Transverse colon (tissue), 4 donors: ENCODE results near the gene HOXB5. TPM values are rescaled to one million over a fixed set of nuclear protein-coding genes. Genes with fewer than 3 reads are reported as not detected.

ENCODE experiments used
- DNase-seq: peaks from one replicate; pipeline ENCODE4 v3.0.0-alpha.2; 2019
- H3K27ac ChIP-seq, 4 donors: fragments of 200-600 bp; sonication (generic); 2 replicates each; pipeline ENCODE4 v1.5.1; 2016 to 2018; ENCODE audit warnings: inconsistent platforms in 4 of 4
- H3K27me3 ChIP-seq: fragments of 200-600 bp; sonication (generic); 2 replicates; pipeline ENCODE4 v1.5.1; 2017; ENCODE audit warnings: inconsistent platforms
- H3K36me3 ChIP-seq, 4 donors: fragments of 200-600 bp; sonication (generic); 2 replicates each; pipeline ENCODE4 v1.5.1; 2017 to 2019; ENCODE audit warnings: inconsistent platforms in 4 of 4
- H3K4me1 ChIP-seq, 4 donors: fragments of 200-600 bp; sonication (generic); 2 replicates each; pipeline ENCODE4 v1.5.1; 2017 to 2020; ENCODE audit warnings: inconsistent platforms in 4 of 4
- H3K4me3 ChIP-seq, 4 donors: fragments of 200-600 bp; sonication (generic); 1 replicate in 1 of 4; 2 replicates in 3 of 4; pipeline versions ENCODE4 v1.5.1 to v1.6.1; 2017 to 2019; ENCODE audit warnings: inconsistent platforms in 4 of 4
- H3K9me3 ChIP-seq, 2 donors: fragments of 200-600 bp; sonication (generic); 2 replicates each; pipeline ENCODE4 v1.5.1; 2017 to 2019; ENCODE audit warnings: inconsistent platforms in 2 of 2
- EP300 ChIP-seq: sonication (generic); formaldehyde crosslinking; IDR thresholded peaks from one replicate; pipeline ENCODE4 v1.6.1; 2017; ENCODE audit warnings: antibody characterized with exemption, low read depth
- POLR2A ChIP-seq: fragments of 450-650 bp; IDR thresholded peaks from one replicate; pipeline ENCODE4 v1.6.1; 2016; ENCODE audit warnings: antibody characterized with exemption, mild to moderate bottlenecking, moderate library complexity
- POLR2AphosphoS5 ChIP-seq, 3 donors: sonication (generic); formaldehyde crosslinking; IDR thresholded peaks; one replicate each; pipeline ENCODE4 v1.6.1; 2016; ENCODE audit warnings: antibody characterized with exemption in 3 of 3
- WGBS, 2 donors: methylation state at CpG; one replicate each; pipeline ENCODE4 v1.1.5; 2018; ENCODE audit warnings: low coverage in 1 of 2; 5-methylcytosine and 5-hydroxymethylcytosine counted together
- in situ Hi-C, 4 donors: fragments of 200-750 bp; cut with MboI; loops; one replicate each; pipeline versions ENCODE4 v1.15.0 to v1.15.1; 2017; ENCODE audit warnings: low sequenced_read_pairs in 3 of 4, low pct_ligation_motif_present in 1 of 4, low pct_unique_long_range_greater_than_20kb in 1 of 4
- intact Hi-C: fragments of 100-400 bp; cut with DNase I; formaldehyde crosslinking; loops from one replicate; pipeline ENCODE4 v1.15.1; 2023; ENCODE audit warnings: low total_unique reads
- total RNA-seq, 4 donors: library from RNA; depleted of rRNA; stranded (reverse); fragments of >200 nt; gene quantifications; one replicate each; pipeline ENCODE4 v1.1.0, GENCODE V29; 2016
- TF ChIP-seq, protein P1 (sequence below), 5 experiments: fragments of 200-600 bp in 3 of 5; fragments of 450-650 bp in 2 of 5; sonication (generic) in 3 of 5; IDR thresholded peaks; 1 replicate in 2 of 5; 2 replicates in 3 of 5; pipeline ENCODE4 v1.5.1; 2016 to 2017; ENCODE audit warnings: antibody characterized with exemption in 5 of 5, inconsistent platforms in 3 of 5, mild to moderate bottlenecking in 2 of 5, moderate library complexity in 1 of 5

The HOXB5 gene
- total RNA-seq, 4 donors from 2014 or later: 10.5 to 35.4 (median 18.7) TPM

DNA sequence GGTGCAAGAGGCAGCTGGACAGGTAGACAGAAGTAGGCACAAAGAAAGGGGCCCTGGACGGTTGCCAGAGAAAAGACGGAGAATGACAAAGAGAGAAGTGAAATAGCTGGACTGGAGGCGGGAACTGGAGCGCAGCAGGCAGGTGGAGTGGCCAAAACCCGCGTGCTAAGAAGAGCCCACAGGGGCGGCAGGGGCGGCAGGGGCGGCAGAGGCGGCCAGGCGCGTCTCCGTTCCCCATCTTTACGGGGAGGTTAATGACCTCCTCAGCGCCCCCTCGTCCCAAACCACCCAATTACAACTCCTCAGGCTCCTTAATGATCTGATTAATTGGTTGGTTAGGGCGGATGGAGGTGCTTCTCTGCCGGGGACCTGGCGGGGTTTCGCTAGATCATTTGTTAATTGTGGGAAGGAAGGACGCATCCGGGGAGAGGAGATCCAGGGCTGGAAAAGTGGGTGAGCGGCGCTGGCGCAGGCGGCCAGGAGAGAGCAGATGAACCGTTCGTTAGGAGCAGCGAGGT is 48.0 kb upstream of the HOXB5 start:
- in situ Hi-C loops: no loop called here
- H3K27ac ChIP-seq: peak overlapping the region; percentile 86 to 93 (median 90)
- peak overlapping the region in 3 of 4 donors; percentile 23 to 60 (median 57) for H3K4me3 ChIP-seq
- H3K4me1 ChIP-seq: peaks cover 2 to 41% (median 22%) of the 10 kb centered on the region in 4 donors
- no peaks in the 10 kb centered on the region for H3K9me3 ChIP-seq
- intact Hi-C loops: no loop called here
- DNase-seq: no peak
- WGBS, 2 donors: 41 to 49% methylated on average over 12 to 29 of the region's 29 CpGs
- H3K36me3 ChIP-seq: no peaks in the 10 kb centered on the region
- no peak for TF ChIP-seq EP300
- TF ChIP-seq POLR2A: no peak
- TF ChIP-seq POLR2AphosphoS5 (IDR thresholded peaks at IDR 0.05): no peak
- TF ChIP-seq, protein P1, sequence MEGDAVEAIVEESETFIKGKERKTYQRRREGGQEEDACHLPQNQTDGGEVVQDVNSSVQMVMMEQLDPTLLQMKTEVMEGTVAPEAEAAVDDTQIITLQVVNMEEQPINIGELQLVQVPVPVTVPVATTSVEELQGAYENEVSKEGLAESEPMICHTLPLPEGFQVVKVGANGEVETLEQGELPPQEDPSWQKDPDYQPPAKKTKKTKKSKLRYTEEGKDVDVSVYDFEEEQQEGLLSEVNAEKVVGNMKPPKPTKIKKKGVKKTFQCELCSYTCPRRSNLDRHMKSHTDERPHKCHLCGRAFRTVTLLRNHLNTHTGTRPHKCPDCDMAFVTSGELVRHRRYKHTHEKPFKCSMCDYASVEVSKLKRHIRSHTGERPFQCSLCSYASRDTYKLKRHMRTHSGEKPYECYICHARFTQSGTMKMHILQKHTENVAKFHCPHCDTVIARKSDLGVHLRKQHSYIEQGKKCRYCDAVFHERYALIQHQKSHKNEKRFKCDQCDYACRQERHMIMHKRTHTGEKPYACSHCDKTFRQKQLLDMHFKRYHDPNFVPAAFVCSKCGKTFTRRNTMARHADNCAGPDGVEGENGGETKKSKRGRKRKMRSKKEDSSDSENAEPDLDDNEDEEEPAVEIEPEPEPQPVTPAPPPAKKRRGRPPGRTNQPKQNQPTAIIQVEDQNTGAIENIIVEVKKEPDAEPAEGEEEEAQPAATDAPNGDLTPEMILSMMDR (IDR thresholded peaks at IDR 0.05): no peak
- peaks cover 98% of the 10 kb centered on the region for H3K27me3 ChIP-seq

DNA sequence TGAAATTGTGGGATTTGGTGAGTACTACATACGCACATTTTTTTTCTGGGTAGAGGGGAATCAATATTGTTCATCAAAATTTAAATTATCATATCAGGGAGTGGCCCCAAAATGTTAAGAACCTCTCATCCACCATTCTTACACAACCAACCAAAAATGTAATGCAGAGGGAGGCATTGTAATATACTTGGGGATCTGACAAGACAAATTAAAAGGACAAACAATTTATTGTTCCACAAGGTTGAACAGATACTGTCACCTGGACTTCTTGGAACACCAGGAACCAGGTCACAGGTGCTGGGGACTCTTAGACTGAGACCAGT is 47.2 kb upstream of the HOXB5 start:
- TF ChIP-seq EP300 (no peak), POLR2AphosphoS5 (IDR thresholded peaks at IDR 0.05) (no peak), POLR2A (no peak)
- TF ChIP-seq, protein P1 (IDR thresholded peaks at IDR 0.05): no peak
- in situ Hi-C loops: no loop called here
- DNase-seq: no peak
- peak overlapping the region in 1 of 4 donors; percentile 57 for H3K4me3 ChIP-seq
- peaks cover 0 to 47% (median 21%) of the 10 kb centered on the region in 4 donors for H3K4me1 ChIP-seq
- no peaks in the 10 kb centered on the region for H3K9me3 ChIP-seq
- intact Hi-C loops: no loop called here
- peak overlapping the region; percentile 86 to 93 (median 90) for H3K27ac ChIP-seq
- 63 to 80% methylated on average over 1 of the region's 1 CpG for WGBS, 2 donors
- H3K27me3 ChIP-seq: peaks cover 98% of the 10 kb centered on the region
- no peaks in the 10 kb centered on the region for H3K36me3 ChIP-seq

DNA sequence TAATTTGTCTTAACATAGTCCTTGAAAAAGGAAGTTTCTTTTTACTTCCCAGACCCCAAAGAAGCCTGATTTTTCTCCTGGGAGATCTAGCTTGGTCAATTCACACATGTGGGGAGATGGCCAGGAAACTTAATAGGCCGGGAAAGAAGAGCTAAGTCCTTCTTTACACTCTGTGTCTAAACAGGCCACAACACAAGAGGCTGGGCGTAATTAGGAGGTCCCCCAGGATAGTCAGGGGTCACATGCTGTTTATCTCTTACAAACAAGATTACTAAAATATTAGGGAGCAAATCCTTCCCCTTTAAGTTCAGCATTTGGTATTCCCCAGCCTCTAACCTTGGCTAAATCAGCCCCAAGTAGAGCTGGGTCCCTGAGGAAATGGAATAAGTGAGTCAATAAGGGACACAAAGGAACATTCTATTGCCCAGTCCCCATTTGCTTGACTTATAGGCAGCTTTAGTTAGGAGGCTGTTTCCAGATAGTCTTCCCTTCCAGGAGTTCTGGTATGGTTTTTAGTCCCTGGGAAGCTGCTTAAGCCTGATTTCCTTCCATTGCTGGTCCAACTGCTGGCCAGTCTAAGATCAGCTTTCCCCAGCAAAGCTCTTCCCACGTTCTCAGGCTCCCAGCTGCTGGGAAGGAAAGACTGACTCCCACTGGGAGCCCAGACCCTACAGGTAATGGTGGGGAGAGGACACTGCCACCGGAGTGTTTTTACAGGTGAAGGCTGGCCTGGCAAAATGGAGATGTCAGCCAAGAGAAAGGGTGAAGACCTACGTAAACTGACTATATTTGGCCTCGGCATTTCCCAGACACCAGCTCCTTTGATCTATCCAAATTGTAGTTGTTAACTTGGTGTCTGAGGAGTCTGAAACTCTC is 46.6 kb upstream of the HOXB5 start:
- H3K27me3 ChIP-seq: peaks cover 98% of the 10 kb centered on the region
- H3K4me3 ChIP-seq: no peak overlapping the region
- intact Hi-C loops: no loop called here
- peaks cover 0 to 53% (median 26%) of the 10 kb centered on the region in 4 donors for H3K4me1 ChIP-seq
- no peaks in the 10 kb centered on the region for H3K36me3 ChIP-seq
- no peak for TF ChIP-seq POLR2A
- H3K9me3 ChIP-seq: no peaks in the 10 kb centered on the region
- WGBS, 2 donors: 57 to 92% methylated on average over 2 to 6 of the region's 6 CpGs
- no peak for DNase-seq
- in situ Hi-C loops: no loop called here
- peak overlapping the region; percentile 86 to 93 (median 90) for H3K27ac ChIP-seq

DNA sequence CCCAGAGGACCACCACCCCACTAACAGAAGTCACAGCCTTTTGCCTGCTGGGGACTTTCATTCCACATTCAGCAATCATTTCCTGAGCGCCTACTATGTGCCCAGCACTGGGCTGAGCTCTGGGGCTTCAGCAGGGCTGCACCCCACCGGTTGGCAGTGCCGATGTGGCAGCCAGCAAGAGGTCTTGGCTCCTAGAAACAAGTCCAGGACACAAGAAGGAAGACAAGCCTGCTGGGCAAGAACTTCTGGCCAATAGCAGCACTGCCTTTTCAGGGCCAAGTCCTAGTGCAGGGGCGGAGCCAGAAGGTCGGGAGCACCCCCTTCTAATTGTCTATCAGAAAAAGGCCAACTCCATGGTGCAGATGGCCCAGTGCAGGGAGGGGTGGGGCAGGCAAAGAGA is 45.6 kb upstream of the HOXB5 start:
- intact Hi-C loops: no loop called here
- H3K4me3 ChIP-seq: peak overlapping the region in 3 of 4 donors; percentile 5 to 25 (median 17)
- no peaks in the 10 kb centered on the region for H3K9me3 ChIP-seq
- H3K4me1 ChIP-seq: peaks cover 0 to 64% (median 32%) of the 10 kb centered on the region in 4 donors
- WGBS, 2 donors: 33% methylated on average over 5 of the region's 5 CpGs; no CpG with 5 or more reads in 1 of the 2 donors
- peaks cover 98% of the 10 kb centered on the region for H3K27me3 ChIP-seq
- TF ChIP-seq POLR2A (peak; percentile 82), EP300 (no peak), POLR2AphosphoS5 (IDR thresholded peaks at IDR 0.05) (peak; percentile 71 to 92 (median 92))
- in situ Hi-C loops: no loop called here
- H3K36me3 ChIP-seq: no peaks in the 10 kb centered on the region
- H3K27ac ChIP-seq: peak overlapping the region; percentile 86 to 93 (median 90)
- peak; percentile 87 for DNase-seq
